Astrocyte of the spinal cord (primary cell): ENCODE measurements around the gene NUDT16L1.

Source experiments
- DNase-seq: peaks from one replicate; pipeline ENCODE4 v3.0.0; 2011; ENCODE audit warnings: low read depth, low spot score
- H3K4me3 ChIP-seq: 2 replicates; pipeline ENCODE4 v1.5.1; 2011; ENCODE audit warnings: low read depth, mild to moderate bottlenecking, low read length, moderate library complexity
- CTCF ChIP-seq: IDR thresholded peaks from 2 replicates; pipeline ENCODE4 v1.5.1; 2012; ENCODE audit warnings: low read depth, mild to moderate bottlenecking, low read length, inconsistent platforms
- in situ Hi-C: cut with HindIII; loops from 2 replicates; pipeline ENCODE4 v1.10.0; 2017; ENCODE audit warnings: low sequenced_read_pairs

Gene NUDT16L1

GRCh38 chr16:4696172-4696904 lies 3.0 kb downstream of the NUDT16L1 start:
- in situ Hi-C loops = no loop called here
- DNase-seq = no peak
- H3K4me3 ChIP-seq = no peak overlapping the region
- no peak for TF ChIP-seq CTCF

GRCh38 chr16:4696905-4697847 lies 3.8 kb downstream of the NUDT16L1 start:
- in situ Hi-C loops = no loop called here

GRCh38 chr16:4697848-4698291 lies 4.5 kb downstream of the NUDT16L1 start:
- H3K4me3 ChIP-seq = no peak overlapping the region
- TF ChIP-seq CTCF = no peak
- DNase-seq = no peak
- in situ Hi-C loops = no loop called here

More at GRCh38 chr16:4696905-4697847, 3.8 kb downstream of the NUDT16L1 start:
- no peak overlapping the region for H3K4me3 ChIP-seq
- no peak for TF ChIP-seq CTCF
- no peak for DNase-seq

GRCh38 chr16:4698321-4699045 lies 5.1 kb downstream of the NUDT16L1 start:
- in situ Hi-C loops = no loop called here
- H3K4me3 ChIP-seq = no peak overlapping the region
- DNase-seq = no peak
- TF ChIP-seq CTCF = no peak

GRCh38 chr16:4699046-4699556 lies 5.7 kb downstream of the NUDT16L1 start:
- H3K4me3 ChIP-seq = no peak overlapping the region
- DNase-seq = no peak
- TF ChIP-seq CTCF = no peak
- in situ Hi-C loops = no loop called here
